ENCODE data around the gene ANAPC16. TPM values are rescaled to one million over a fixed set of nuclear protein-coding genes. Genes with fewer than 3 reads are reported as not detected.
A peak's percentile ranks its signal among the peaks of the same experiment; 100 is the strongest.
"Not testable (repeated sequence)": the region's sequence is repeated elsewhere in the genome, so short reads cannot be mapped to it uniquely, and the experiment has no call there.

Gene ANAPC16
- total RNA-seq, 2 donors from 2014 or later = 57.4 to 68.4 TPM

DNA sequence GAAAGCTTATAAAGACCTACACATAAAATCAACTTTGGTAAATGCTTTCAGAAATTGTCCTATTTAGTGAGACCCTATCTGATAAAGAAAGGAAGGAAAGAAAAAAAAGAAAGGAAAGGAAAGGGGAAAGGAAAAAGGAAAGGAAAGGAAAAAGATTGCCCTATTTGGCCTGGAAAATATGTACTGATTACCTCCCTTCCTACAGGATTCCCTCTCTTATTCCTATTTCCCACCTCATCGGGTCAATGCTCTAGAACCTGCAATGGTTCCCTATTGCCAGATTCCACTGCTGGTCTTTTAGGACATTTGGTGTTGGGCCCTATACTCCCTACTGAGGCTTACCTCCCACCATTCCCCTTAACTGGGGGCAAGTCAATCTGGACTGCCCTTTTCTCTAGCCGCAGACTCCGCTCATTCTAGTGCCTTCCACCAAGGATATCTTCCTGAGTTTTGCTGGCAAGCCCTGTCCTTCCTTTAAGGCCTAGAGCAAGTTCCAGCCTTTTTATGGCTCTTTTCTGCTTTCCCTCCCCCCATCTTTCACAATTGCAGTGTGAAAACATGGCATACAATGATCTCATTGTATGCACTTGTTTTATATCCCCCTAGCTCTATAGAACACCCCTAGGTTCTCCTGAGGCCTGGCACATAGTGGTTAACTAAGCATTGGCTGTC, 62.3 kb downstream of the ANAPC16 start:
- Mint-ChIP-seq H3K27ac (no peak overlapping the region), H3K9me3 (no peaks in the 10 kb centered on the region), H3K4me1 (peaks cover 27% of the 10 kb centered on the region), H3K36me3 (ENCODE audit: low read depth) (peaks cover 1% of the 10 kb centered on the region), H3K4me3 (no peak overlapping the region), H3K27me3 (ENCODE audit: insufficient read depth) (no peaks in the 10 kb centered on the region)
- H3K9me3 ChIP-seq (ENCODE audit: control insufficient read depth, low read length) = no peaks in the 10 kb centered on the region
- TF ChIP-seq, protein P1, sequence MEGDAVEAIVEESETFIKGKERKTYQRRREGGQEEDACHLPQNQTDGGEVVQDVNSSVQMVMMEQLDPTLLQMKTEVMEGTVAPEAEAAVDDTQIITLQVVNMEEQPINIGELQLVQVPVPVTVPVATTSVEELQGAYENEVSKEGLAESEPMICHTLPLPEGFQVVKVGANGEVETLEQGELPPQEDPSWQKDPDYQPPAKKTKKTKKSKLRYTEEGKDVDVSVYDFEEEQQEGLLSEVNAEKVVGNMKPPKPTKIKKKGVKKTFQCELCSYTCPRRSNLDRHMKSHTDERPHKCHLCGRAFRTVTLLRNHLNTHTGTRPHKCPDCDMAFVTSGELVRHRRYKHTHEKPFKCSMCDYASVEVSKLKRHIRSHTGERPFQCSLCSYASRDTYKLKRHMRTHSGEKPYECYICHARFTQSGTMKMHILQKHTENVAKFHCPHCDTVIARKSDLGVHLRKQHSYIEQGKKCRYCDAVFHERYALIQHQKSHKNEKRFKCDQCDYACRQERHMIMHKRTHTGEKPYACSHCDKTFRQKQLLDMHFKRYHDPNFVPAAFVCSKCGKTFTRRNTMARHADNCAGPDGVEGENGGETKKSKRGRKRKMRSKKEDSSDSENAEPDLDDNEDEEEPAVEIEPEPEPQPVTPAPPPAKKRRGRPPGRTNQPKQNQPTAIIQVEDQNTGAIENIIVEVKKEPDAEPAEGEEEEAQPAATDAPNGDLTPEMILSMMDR (conservative IDR thresholded peaks at IDR 0.05) = no peak
- H3K9ac ChIP-seq (ENCODE audit: extremely low read depth, low read length, poor library complexity, severe bottlenecking) = no peak overlapping the region
- H3K27ac ChIP-seq (ENCODE audit: low read depth, low read length) = no peak overlapping the region
- H3K4me1 ChIP-seq (ENCODE audit: control insufficient read depth, insufficient read depth, low read length) = peaks cover 20% of the 10 kb centered on the region
- no peaks in the 10 kb centered on the region for H3K27me3 ChIP-seq (ENCODE audit: control insufficient read depth, insufficient read depth, low read length, poor library complexity, severe bottlenecking)
- no peak overlapping the region for H3K4me3 ChIP-seq (ENCODE audit: low read length)
- WGBS, 2 experiments (ENCODE audit: insufficient coverage in 1 of 2, insufficient read length in 1 of 2) = 95 to 96% methylated on average over 3 of the region's 3 CpGs
- H3K36me3 ChIP-seq (ENCODE audit: control insufficient read depth, insufficient read depth, low read length) = peaks cover 7% of the 10 kb centered on the region
- no peak for DNase-seq

DNA sequence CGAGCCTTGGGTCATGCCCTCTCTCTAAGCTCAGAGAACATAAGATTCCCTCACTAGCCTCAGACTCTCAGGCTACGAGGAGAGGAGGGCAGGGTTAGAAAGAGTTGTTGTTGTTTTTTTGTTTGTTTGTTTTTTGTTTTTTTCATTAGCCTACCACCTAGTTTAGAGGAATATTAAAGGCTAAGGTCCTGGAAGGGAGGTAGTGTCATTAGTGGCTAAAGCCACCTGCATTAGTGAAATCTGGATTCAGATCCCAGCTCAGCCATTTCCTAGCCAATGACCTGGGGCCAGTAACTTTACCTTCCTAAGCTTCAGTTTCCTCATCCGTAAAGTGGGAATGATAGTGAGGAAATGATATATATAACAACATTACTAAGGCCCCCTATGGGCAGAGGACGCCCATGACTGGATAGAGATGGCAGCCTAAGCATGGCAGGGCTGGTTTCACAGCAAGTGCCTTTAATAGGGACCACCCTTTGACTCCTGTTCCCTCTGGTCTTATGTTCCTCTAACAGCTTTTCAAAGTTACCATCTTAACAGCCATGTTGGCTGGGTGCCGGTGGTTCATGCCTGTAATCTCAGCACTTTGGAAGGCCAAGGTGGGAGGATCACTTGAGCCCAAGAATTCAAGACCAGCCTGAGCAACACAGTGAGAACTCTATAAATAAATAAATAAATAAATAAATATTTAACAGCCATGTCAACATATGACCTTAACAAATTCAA, 63.0 kb downstream of the ANAPC16 start:
- Histone ChIP-seq H3K4me3 (ENCODE audit: low read length) (no peak overlapping the region), H3K36me3 (ENCODE audit: control insufficient read depth, insufficient read depth, low read length) (peaks cover 7% of the 10 kb centered on the region), H3K27ac (ENCODE audit: low read depth, low read length) (no peak overlapping the region), H3K9ac (ENCODE audit: extremely low read depth, low read length, poor library complexity, severe bottlenecking) (no peak overlapping the region), H3K9me3 (ENCODE audit: control insufficient read depth, low read length) (no peaks in the 10 kb centered on the region), H3K27me3 (ENCODE audit: control insufficient read depth, insufficient read depth, low read length, poor library complexity, severe bottlenecking) (no peaks in the 10 kb centered on the region), H3K4me1 (ENCODE audit: control insufficient read depth, insufficient read depth, low read length) (peaks cover 20% of the 10 kb centered on the region)
- TF ChIP-seq, protein P1 (conservative IDR thresholded peaks at IDR 0.05) = peak; percentile 55
- H3K9me3 Mint-ChIP-seq = no peaks in the 10 kb centered on the region
- peaks cover 27% of the 10 kb centered on the region for H3K4me1 Mint-ChIP-seq
- no peaks in the 10 kb centered on the region for H3K27me3 Mint-ChIP-seq (ENCODE audit: insufficient read depth)
- peaks cover 1% of the 10 kb centered on the region for H3K36me3 Mint-ChIP-seq (ENCODE audit: low read depth)
- WGBS, 2 experiments (ENCODE audit: insufficient coverage in 1 of 2, insufficient read length in 1 of 2) = 90% methylated on average over 4 of the region's 5 CpGs; no CpG with 5 or more reads in 1 of the 2 experiments
- DNase-seq = no peak
- H3K4me3 Mint-ChIP-seq = no peak overlapping the region
- no peak overlapping the region for H3K27ac Mint-ChIP-seq

DNA sequence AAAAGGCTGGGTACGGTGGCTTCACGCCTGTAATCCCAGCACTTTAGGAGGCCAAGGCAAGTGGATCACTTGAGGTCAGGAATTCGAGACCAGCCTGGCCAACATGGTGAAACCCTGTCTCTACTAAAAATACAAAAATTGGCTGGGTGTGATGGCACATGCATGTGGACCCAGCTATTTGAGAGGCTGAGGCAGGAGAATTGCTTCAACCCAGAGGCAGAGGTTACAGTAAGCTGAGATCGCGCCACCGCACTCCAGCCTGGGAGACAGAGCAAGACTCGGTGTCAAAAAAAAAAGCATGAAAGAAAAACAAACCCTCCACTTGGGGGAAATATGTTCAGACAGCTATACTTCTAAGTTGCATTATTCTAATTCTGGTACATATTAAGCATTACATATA, 63.8 kb downstream of the ANAPC16 start:
- H3K27ac Mint-ChIP-seq; H3K4me3 ChIP-seq (ENCODE audit: low read length); H3K36me3 Mint-ChIP-seq (ENCODE audit: low read depth); H3K4me3 Mint-ChIP-seq; DNase-seq; H3K27me3 Mint-ChIP-seq (ENCODE audit: insufficient read depth); H3K36me3 ChIP-seq (ENCODE audit: control insufficient read depth, insufficient read depth, low read length); H3K27ac ChIP-seq (ENCODE audit: low read depth, low read length); H3K9ac ChIP-seq (ENCODE audit: extremely low read depth, low read length, poor library complexity, severe bottlenecking); H3K9me3 ChIP-seq (ENCODE audit: control insufficient read depth, low read length); H3K27me3 ChIP-seq (ENCODE audit: control insufficient read depth, insufficient read depth, low read length, poor library complexity, severe bottlenecking); H3K9me3 Mint-ChIP-seq: not testable (repeated sequence)
- H3K4me1 ChIP-seq (ENCODE audit: control insufficient read depth, insufficient read depth, low read length) = peaks cover 18% of the 10 kb centered on the region
- WGBS, 2 experiments (ENCODE audit: insufficient coverage in 1 of 2, insufficient read length in 1 of 2) = 90 to 93% methylated on average over 6 to 7 of the region's 7 CpGs
- H3K4me1 Mint-ChIP-seq = peaks cover 27% of the 10 kb centered on the region

Measured in endodermal cell (in vitro differentiated cells).